Gastroesophageal sphincter (tissue), 4 donors: ENCODE data around the gene HNRNPD. TPM values are rescaled to one million over a fixed set of nuclear protein-coding genes. Genes with fewer than 3 reads are reported as not detected.
"Not testable (repeated sequence)": the region's sequence is repeated elsewhere in the genome, so short reads cannot be mapped to it uniquely, and the experiment has no call there.

Source experiments
- ATAC-seq: fragments of 150-250 bp; one replicate; pipeline ENCODE4 v1.9.1; 2016; ENCODE audit warnings: mild to moderate bottlenecking, moderate library complexity
- H3K27ac ChIP-seq, 4 donors: fragments of 200-600 bp; sonication (generic) in 3 of 4; 1 replicate in 3 of 4; 2 replicates in 1 of 4; pipeline ENCODE4 v1.5.1; 2016 to 2019
- H3K27me3 ChIP-seq: fragments of 200-600 bp; sonication (generic); one replicate; pipeline ENCODE4 v1.5.1; 2019
- H3K36me3 ChIP-seq, 2 donors: fragments of 200-600 bp; sonication (generic); one replicate each; pipeline ENCODE4 v1.5.1; 2019; ENCODE audit warnings: control low read depth in 1 of 2
- H3K4me1 ChIP-seq, 3 donors: fragments of 200-600 bp; sonication (generic); 1 replicate in 2 of 3; 2 replicates in 1 of 3; pipeline ENCODE4 v1.5.1; 2016 to 2019; ENCODE audit warnings: control low read depth in 2 of 3
- H3K4me3 ChIP-seq, 2 donors: fragments of 200-600 bp; sonication (generic); one replicate each; pipeline ENCODE4 v1.5.1; 2019; ENCODE audit warnings: mild to moderate bottlenecking in 1 of 2, moderate library complexity in 1 of 2
- H3K9me3 ChIP-seq, 3 donors: fragments of 200-600 bp; sonication (generic); one replicate each; pipeline ENCODE4 v1.5.1; 2017 to 2019; ENCODE audit warnings: control low read depth in 2 of 3
- EP300 ChIP-seq: sonication (generic); formaldehyde crosslinking; IDR thresholded peaks from one replicate; pipeline ENCODE4 v1.6.1; 2017; ENCODE audit warnings: antibody characterized with exemption, mild to moderate bottlenecking
- POLR2A ChIP-seq, 2 donors: fragments of 450-650 bp; IDR thresholded peaks; one replicate each; pipeline ENCODE4 v1.6.1; 2017; ENCODE audit warnings: antibody characterized with exemption in 2 of 2, mild to moderate bottlenecking in 2 of 2, moderate library complexity in 1 of 2
- POLR2AphosphoS5 ChIP-seq: sonication (generic); formaldehyde crosslinking; IDR thresholded peaks from one replicate; pipeline ENCODE4 v1.6.1; 2017; ENCODE audit warnings: antibody characterized with exemption
- WGBS, 2 donors: methylation state at CpG; one replicate each; pipeline ENCODE4 v1.1.5; 2018; ENCODE audit warnings: low coverage in 1 of 2; 5-methylcytosine and 5-hydroxymethylcytosine counted together
- total RNA-seq, 4 donors: library from RNA; depleted of rRNA; stranded (reverse); fragments of >200 nt; gene quantifications; one replicate each; pipeline ENCODE4 v1.1.0, GENCODE V29; 2016
- TF ChIP-seq, protein P1 (sequence below), 4 experiments: fragments of 200-600 bp in 2 of 4; fragments of 450-650 bp in 2 of 4; sonication (generic) in 1 of 4; IDR thresholded peaks; one replicate each; pipeline ENCODE4 v1.5.1; 2017 to 2019; ENCODE audit warnings: antibody characterized with exemption in 4 of 4, mild to moderate bottlenecking in 2 of 4, moderate library complexity in 2 of 4

Gene HNRNPD
- total RNA-seq, 4 donors from 2014 or later: 47.8 to 82.5 (median 72.8) TPM

DNA sequence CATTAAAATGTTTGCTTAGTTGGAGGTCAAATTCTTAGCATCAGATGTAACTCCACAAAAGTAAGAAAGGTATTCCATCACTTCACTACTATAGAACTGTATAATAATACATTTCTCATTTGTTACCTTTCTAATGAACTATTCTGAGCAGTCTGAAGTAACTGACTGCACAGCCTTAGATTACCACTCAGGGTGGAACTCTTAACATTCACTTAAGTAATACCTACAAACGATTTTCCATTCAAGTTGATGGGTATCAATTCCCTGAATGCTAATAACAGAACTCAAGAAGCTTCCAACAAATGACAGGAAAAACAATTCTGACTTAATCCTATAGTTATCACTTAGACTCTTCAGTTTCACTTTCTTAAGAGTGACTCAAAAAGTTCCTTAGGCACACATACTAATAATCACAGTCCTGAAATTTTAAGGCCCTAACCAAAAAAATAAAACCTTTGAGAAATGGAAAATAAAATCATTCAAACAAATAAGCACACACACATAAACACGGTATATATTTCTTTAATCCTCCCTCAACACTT is 20.9 kb downstream of the HNRNPD start:
- no peak for ATAC-seq
- no peaks in the 10 kb centered on the region for H3K9me3 ChIP-seq
- WGBS, 2 donors: 43 to 59% methylated on average over 2 of the region's 2 CpGs
- H3K4me1 ChIP-seq: peaks cover 0 to 61% (median 0%) of the 10 kb centered on the region in 3 donors
- H3K4me3 ChIP-seq: no peak overlapping the region
- H3K36me3 ChIP-seq: peaks cover 11 to 78% of the 10 kb centered on the region in 2 donors
- TF ChIP-seq POLR2A (IDR thresholded peaks at IDR 0.05) (no peak), EP300 (no peak), POLR2AphosphoS5 (no peak)
- TF ChIP-seq, protein P1, sequence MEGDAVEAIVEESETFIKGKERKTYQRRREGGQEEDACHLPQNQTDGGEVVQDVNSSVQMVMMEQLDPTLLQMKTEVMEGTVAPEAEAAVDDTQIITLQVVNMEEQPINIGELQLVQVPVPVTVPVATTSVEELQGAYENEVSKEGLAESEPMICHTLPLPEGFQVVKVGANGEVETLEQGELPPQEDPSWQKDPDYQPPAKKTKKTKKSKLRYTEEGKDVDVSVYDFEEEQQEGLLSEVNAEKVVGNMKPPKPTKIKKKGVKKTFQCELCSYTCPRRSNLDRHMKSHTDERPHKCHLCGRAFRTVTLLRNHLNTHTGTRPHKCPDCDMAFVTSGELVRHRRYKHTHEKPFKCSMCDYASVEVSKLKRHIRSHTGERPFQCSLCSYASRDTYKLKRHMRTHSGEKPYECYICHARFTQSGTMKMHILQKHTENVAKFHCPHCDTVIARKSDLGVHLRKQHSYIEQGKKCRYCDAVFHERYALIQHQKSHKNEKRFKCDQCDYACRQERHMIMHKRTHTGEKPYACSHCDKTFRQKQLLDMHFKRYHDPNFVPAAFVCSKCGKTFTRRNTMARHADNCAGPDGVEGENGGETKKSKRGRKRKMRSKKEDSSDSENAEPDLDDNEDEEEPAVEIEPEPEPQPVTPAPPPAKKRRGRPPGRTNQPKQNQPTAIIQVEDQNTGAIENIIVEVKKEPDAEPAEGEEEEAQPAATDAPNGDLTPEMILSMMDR (IDR thresholded peaks at IDR 0.05): no peak
- no peak overlapping the region for H3K27ac ChIP-seq
- H3K27me3 ChIP-seq: no peaks in the 10 kb centered on the region

DNA sequence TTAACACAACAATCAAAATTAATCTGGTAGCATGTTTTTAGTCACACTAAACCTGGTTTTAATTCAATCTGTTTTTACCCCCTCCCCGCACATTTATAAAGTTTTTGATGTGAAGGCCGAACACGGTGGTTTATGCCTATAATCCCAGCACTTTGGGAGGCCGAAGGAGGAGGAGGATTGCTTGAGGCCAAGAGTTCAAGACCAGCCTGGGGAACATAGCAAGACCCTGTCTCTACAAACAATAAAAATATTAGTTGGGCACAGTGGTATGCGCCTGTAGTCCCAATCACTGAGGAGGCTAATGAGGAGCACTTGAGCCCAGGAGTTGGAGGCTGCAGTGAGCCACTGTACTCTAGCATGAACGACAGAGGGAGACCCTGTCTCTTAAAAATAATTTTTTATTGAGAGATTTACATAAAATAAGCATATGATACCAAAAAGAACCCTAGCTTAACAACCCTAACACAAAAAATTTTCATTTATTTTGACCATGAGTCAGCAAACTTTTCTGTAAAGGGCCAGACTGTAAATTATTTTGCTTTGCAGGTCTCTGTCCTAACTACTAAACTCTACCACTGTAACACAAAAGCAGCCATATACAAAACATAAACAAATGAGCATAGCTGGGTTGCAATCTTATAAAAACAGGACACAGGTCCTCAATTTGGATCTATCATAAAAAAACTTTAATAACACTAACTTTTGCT is 21.5 kb downstream of the HNRNPD start:
- Histone ChIP-seq H3K27ac (no peak overlapping the region), H3K4me3 (no peak overlapping the region), H3K36me3 (peaks cover 11 to 82% of the 10 kb centered on the region in 2 donors), H3K4me1 (peaks cover 0 to 56% (median 0%) of the 10 kb centered on the region in 3 donors), H3K9me3 (no peaks in the 10 kb centered on the region), H3K27me3 (no peaks in the 10 kb centered on the region)
- no peak for TF ChIP-seq POLR2A (IDR thresholded peaks at IDR 0.05)
- TF ChIP-seq POLR2AphosphoS5: no peak
- TF ChIP-seq EP300: no peak
- TF ChIP-seq, protein P1 (IDR thresholded peaks at IDR 0.05): no peak
- no peak for ATAC-seq
- WGBS, 2 donors: 89 to 90% methylated on average over 4 to 6 of the region's 6 CpGs

DNA sequence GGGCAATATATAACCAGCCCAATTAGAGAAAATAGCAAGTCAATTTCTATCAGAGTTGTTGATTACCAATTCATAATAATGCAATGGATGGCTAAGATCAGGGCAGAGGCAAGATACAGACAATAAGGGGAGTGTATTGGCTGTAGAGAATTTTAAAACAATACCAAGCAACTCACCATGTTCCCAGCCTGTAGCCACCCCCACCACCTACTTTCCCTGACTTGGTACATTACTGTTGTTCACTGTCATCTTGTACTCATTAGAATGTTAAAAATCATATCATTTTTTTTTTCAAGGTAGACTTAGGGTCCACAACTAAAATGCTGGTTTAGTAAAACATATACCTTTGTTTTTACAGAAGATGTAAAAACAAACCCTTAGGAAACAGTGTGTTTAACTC is 27.7 kb downstream of the HNRNPD start:
- Histone ChIP-seq H3K9me3 (no peaks in the 10 kb centered on the region), H3K27ac (no peak overlapping the region)

DNA sequence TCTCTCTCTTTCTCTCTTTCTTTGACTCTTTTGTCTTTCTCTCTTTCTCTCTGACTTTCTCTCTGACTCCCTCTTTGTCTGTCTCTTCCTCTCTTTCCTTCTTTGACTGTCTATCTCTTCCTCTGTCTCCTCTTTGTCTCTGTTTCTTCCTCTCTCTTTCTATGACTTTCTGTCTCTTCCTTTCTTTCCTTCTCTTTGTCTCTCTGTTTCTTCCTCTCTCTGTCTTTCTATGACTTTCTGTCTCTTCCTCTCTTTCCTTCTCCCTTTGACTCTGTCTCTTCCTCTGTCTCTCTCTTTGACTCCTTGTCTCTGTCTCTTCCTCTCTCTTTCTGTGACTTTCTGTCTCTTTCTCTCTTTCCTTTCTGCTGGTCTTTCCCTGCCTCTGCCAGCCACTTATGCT is 38.7 kb downstream of the HNRNPD start:
- Histone ChIP-seq H3K4me3 (no peak overlapping the region), H3K4me1 (no peaks in the 10 kb centered on the region), H3K27ac (no peak overlapping the region), H3K9me3 (no peaks in the 10 kb centered on the region), H3K27me3 (no peaks in the 10 kb centered on the region), H3K36me3 (no peaks in the 10 kb centered on the region)
- ATAC-seq: no peak
- TF ChIP-seq POLR2AphosphoS5: no peak
- no peak for TF ChIP-seq POLR2A (IDR thresholded peaks at IDR 0.05)
- no peak for TF ChIP-seq EP300
- TF ChIP-seq, protein P1 (IDR thresholded peaks at IDR 0.05): no peak

More for the DNA sequence above, 27.7 kb downstream of the HNRNPD start:
- peaks cover 0 to 26% of the 10 kb centered on the region in 2 donors for H3K36me3 ChIP-seq
- H3K27me3 ChIP-seq: no peaks in the 10 kb centered on the region
- no peak overlapping the region for H3K4me3 ChIP-seq
- peaks cover 0 to 25% (median 2%) of the 10 kb centered on the region in 3 donors for H3K4me1 ChIP-seq
- ATAC-seq: no peak
- TF ChIP-seq, protein P1 (IDR thresholded peaks at IDR 0.05): no peak
- TF ChIP-seq POLR2AphosphoS5 (no peak), EP300 (no peak), POLR2A (IDR thresholded peaks at IDR 0.05) (no peak)

DNA sequence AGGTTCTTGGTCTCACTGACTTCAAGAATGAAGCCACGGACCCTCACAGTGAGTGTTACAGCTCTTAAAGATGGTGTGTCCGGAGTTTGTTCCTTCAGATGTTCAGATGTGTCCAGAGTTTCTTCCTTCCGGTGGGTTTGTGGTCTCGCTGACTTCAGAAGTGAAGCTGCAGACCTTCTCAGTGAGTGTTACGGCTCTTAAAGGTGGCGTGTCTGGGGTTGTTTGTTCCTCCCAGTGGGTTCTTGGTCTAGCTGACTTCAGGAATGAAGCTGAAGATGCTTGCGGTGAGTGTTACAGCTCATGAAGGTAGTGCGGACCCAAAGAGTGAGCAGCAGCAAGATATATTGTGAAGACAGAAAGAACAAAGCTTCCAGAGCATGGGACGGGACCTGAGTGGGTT is 40.1 kb downstream of the HNRNPD start:
- not testable (repeated sequence) for H3K36me3 ChIP-seq, H3K9me3 ChIP-seq, H3K4me3 ChIP-seq, ATAC-seq, H3K27me3 ChIP-seq, H3K27ac ChIP-seq, H3K4me1 ChIP-seq
- WGBS, 2 donors: 91% methylated on average over 9 of the region's 9 CpGs; no CpG with 5 or more reads in 1 of the 2 donors
